WTC11 (cell line): ENCODE measurements around the gene SPIB.

Experiments used
- CTCF ChIP-seq: fragments of 200-600 bp; IDR thresholded peaks from 2 replicates; pipeline ENCODE4 v1.8.0; 2022; ENCODE audit warnings: antibody characterized with exemption
- TF ChIP-seq, protein P1 (sequence below): sonication (generic); formaldehyde crosslinking; IDR thresholded peaks from 2 replicates; pipeline ENCODE4 v1.8.0; 2022; ENCODE audit warnings: mild to moderate bottlenecking, missing genetic modification reagents

GRCh38 chr19:50475736-50476223 is 57.0 kb downstream of the SPIB start:
- TF ChIP-seq CTCF, result no peak
- TF ChIP-seq, protein P1, sequence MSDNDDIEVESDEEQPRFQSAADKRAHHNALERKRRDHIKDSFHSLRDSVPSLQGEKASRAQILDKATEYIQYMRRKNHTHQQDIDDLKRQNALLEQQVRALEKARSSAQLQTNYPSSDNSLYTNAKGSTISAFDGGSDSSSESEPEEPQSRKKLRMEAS (CRISPR knock-in tag), result no peak
